Measurements from ENCODE around the gene RASGEF1B. TPM values are rescaled to one million over a fixed set of nuclear protein-coding genes. Genes with fewer than 3 reads are reported as not detected.

Gene RASGEF1B
- total and polyA plus RNA-seq, 4 donors: 8.9 to 57.4 (median 32.1) TPM

DNA sequence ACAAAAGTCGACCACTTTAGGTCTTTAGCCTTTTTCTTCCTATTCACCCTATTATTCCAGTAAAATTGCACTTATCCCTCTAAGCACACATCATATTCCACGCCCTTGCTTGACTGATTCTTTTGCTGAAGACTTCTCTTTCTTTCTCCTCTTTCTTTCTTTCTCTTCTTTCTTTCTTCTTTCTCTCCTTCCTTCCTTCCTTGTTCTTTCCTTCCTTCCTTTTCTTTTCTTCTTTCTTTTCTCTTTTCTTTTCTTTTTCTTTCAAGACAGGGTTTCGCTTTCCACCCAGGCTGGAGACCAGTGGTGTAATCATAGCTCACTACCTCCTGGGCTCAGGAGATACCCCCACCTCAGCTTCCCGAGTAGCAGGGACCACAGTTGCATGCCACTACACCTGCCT lies 61.9 kb downstream of the RASGEF1B start:
- Histone ChIP-seq H3K4me1 (ENCODE audit: control insufficient read depth in 4 of 4, insufficient read depth in 4 of 4, low read length in 3 of 4) (no peaks in the 10 kb centered on the region), H3K4me3 (ENCODE audit: low read depth in 1 of 3, low read length in 3 of 3) (no peak overlapping the region), H3K9me3 (ENCODE audit: control insufficient read depth in 4 of 4, low read length in 3 of 4) (no peaks in the 10 kb centered on the region), H3K27ac (ENCODE audit: low read depth in 1 of 2, low read length in 2 of 2) (no peak overlapping the region), H3K36me3 (ENCODE audit: control insufficient read depth in 4 of 4, insufficient read depth in 3 of 4, low read depth in 1 of 4, low read length in 3 of 4) (no peaks in the 10 kb centered on the region), H3K27me3 (ENCODE audit: control insufficient read depth in 4 of 4, insufficient read depth in 4 of 4, low read length in 3 of 4) (no peaks in the 10 kb centered on the region), H3K9ac (ENCODE audit: low read depth in 1 of 2, low read length in 2 of 2) (no peak overlapping the region)
- no peak for DNase-seq (ENCODE audit: low spot score)
- WGBS: 88% methylated on average over 4 of the region's 4 CpGs
- TF ChIP-seq FOXA1 (IDR thresholded peaks at IDR 0.05): no peak
- no peak for TF ChIP-seq TAF1 (conservative IDR thresholded peaks at IDR 0.05)
- TF ChIP-seq, protein P1, sequence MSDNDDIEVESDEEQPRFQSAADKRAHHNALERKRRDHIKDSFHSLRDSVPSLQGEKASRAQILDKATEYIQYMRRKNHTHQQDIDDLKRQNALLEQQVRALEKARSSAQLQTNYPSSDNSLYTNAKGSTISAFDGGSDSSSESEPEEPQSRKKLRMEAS (IDR thresholded peaks at IDR 0.05): no peak
- TF ChIP-seq, protein P2, sequence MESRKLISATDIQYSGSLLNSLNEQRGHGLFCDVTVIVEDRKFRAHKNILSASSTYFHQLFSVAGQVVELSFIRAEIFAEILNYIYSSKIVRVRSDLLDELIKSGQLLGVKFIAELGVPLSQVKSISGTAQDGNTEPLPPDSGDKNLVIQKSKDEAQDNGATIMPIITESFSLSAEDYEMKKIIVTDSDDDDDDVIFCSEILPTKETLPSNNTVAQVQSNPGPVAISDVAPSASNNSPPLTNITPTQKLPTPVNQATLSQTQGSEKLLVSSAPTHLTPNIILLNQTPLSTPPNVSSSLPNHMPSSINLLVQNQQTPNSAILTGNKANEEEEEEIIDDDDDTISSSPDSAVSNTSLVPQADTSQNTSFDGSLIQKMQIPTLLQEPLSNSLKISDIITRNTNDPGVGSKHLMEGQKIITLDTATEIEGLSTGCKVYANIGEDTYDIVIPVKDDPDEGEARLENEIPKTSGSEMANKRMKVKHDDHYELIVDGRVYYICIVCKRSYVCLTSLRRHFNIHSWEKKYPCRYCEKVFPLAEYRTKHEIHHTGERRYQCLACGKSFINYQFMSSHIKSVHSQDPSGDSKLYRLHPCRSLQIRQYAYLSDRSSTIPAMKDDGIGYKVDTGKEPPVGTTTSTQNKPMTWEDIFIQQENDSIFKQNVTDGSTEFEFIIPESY (IDR thresholded peaks at IDR 0.05): no peak
- no peak for TF ChIP-seq GABPA (IDR thresholded peaks at IDR 0.05 in 1 of 2, conservative IDR thresholded peaks at IDR 0.05 in 1 of 2)
- TF ChIP-seq, protein P3, sequence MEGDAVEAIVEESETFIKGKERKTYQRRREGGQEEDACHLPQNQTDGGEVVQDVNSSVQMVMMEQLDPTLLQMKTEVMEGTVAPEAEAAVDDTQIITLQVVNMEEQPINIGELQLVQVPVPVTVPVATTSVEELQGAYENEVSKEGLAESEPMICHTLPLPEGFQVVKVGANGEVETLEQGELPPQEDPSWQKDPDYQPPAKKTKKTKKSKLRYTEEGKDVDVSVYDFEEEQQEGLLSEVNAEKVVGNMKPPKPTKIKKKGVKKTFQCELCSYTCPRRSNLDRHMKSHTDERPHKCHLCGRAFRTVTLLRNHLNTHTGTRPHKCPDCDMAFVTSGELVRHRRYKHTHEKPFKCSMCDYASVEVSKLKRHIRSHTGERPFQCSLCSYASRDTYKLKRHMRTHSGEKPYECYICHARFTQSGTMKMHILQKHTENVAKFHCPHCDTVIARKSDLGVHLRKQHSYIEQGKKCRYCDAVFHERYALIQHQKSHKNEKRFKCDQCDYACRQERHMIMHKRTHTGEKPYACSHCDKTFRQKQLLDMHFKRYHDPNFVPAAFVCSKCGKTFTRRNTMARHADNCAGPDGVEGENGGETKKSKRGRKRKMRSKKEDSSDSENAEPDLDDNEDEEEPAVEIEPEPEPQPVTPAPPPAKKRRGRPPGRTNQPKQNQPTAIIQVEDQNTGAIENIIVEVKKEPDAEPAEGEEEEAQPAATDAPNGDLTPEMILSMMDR (IDR thresholded peaks at IDR 0.05; ENCODE audit: low read depth, low read length, missing input control): no peak
- TF ChIP-seq NR2F2 (IDR thresholded peaks at IDR 0.05): no peak
- TF ChIP-seq SP1 (IDR thresholded peaks at IDR 0.05): no peak
- TF ChIP-seq, protein P4, sequence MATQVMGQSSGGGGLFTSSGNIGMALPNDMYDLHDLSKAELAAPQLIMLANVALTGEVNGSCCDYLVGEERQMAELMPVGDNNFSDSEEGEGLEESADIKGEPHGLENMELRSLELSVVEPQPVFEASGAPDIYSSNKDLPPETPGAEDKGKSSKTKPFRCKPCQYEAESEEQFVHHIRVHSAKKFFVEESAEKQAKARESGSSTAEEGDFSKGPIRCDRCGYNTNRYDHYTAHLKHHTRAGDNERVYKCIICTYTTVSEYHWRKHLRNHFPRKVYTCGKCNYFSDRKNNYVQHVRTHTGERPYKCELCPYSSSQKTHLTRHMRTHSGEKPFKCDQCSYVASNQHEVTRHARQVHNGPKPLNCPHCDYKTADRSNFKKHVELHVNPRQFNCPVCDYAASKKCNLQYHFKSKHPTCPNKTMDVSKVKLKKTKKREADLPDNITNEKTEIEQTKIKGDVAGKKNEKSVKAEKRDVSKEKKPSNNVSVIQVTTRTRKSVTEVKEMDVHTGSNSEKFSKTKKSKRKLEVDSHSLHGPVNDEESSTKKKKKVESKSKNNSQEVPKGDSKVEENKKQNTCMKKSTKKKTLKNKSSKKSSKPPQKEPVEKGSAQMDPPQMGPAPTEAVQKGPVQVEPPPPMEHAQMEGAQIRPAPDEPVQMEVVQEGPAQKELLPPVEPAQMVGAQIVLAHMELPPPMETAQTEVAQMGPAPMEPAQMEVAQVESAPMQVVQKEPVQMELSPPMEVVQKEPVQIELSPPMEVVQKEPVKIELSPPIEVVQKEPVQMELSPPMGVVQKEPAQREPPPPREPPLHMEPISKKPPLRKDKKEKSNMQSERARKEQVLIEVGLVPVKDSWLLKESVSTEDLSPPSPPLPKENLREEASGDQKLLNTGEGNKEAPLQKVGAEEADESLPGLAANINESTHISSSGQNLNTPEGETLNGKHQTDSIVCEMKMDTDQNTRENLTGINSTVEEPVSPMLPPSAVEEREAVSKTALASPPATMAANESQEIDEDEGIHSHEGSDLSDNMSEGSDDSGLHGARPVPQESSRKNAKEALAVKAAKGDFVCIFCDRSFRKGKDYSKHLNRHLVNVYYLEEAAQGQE (IDR thresholded peaks at IDR 0.05): no peak
- TF ChIP-seq EGR1 (IDR thresholded peaks at IDR 0.05; ENCODE audit: low read depth in 2 of 2): no peak
- no peak for TF ChIP-seq RAD21 (IDR thresholded peaks at IDR 0.05)
- TF ChIP-seq HNF4A (conservative IDR thresholded peaks at IDR 0.05): no peak
- TF ChIP-seq, protein P5, sequence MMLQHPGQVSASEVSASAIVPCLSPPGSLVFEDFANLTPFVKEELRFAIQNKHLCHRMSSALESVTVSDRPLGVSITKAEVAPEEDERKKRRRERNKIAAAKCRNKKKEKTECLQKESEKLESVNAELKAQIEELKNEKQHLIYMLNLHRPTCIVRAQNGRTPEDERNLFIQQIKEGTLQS (IDR thresholded peaks at IDR 0.05): no peak

DNA sequence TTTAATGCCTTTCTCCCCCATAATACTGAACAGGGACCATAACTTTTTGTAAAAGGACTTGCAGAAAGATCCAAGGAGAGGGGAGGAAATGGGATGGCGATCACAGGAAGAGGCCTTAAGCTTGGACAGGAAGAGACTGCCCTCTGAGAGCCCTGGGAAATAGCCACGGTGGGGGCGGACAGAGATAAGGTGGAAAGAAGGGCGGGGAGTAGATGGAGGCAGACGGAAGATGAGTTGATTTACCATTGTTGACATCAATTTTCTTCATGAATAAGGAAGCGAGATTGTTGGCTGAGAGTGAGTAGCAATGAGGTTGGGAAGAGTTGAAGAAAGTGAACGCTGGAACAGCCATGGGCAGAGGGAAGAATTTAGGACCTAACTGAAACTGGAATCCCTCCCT lies 63.4 kb downstream of the RASGEF1B start:
- Histone ChIP-seq H3K27ac (ENCODE audit: low read depth in 1 of 2, low read length in 2 of 2) (no peak overlapping the region), H3K9me3 (ENCODE audit: control insufficient read depth in 4 of 4, low read length in 3 of 4) (no peaks in the 10 kb centered on the region), H3K4me1 (ENCODE audit: control insufficient read depth in 4 of 4, insufficient read depth in 4 of 4, low read length in 3 of 4) (no peaks in the 10 kb centered on the region), H3K9ac (ENCODE audit: low read depth in 1 of 2, low read length in 2 of 2) (no peak overlapping the region), H3K36me3 (ENCODE audit: control insufficient read depth in 4 of 4, insufficient read depth in 3 of 4, low read depth in 1 of 4, low read length in 3 of 4) (no peaks in the 10 kb centered on the region), H3K4me3 (ENCODE audit: low read depth in 1 of 3, low read length in 3 of 3) (no peak overlapping the region), H3K27me3 (ENCODE audit: control insufficient read depth in 4 of 4, insufficient read depth in 4 of 4, low read length in 3 of 4) (no peaks in the 10 kb centered on the region)
- TF ChIP-seq RXRA (IDR thresholded peaks at IDR 0.05) (no peak), YY1 (IDR thresholded peaks at IDR 0.05) (no peak), RAD21 (IDR thresholded peaks at IDR 0.05) (no peak), HNF4G (IDR thresholded peaks at IDR 0.05) (no peak)
- TF ChIP-seq, protein P3 (IDR thresholded peaks at IDR 0.05; ENCODE audit: low read depth, low read length, missing input control): no peak
- TF ChIP-seq, protein P4 (IDR thresholded peaks at IDR 0.05): no peak
- WGBS: 83% methylated on average over 7 of the region's 7 CpGs
- DNase-seq (ENCODE audit: low spot score): no peak

Data from liver (tissue), 9 donors.